DMS153 (cell line): ENCODE measurements around the gene NUDT7.

Source experiments
- DNase-seq: peaks from one replicate; lab custom pipeline; 2025; lab: John Stamatoyannopoulos, UW

Gene NUDT7

GRCh38 chr16:77722309-77723107 lies at the start of gene NUDT7:
NUDT7 (plus strand) TSS chr16:77722514; CDS start chr16:77722583, 69 bp downstream.
- DNase-seq = peak; percentile 93

- DNase-seq = no peak
Measured at GRCh38 chr16:77674888-77675287, 47.4 kb upstream of the NUDT7 start.

- DNase-seq = peak; percentile 58
Measured at GRCh38 chr16:77675464-77676324, 46.6 kb upstream of the NUDT7 start.

- DNase-seq = no peak
Measured at GRCh38 chr16:77677129-77677528, 45.2 kb upstream of the NUDT7 start.

- DNase-seq = no peak
Measured at GRCh38 chr16:77679391-77679790, 42.9 kb upstream of the NUDT7 start.

GRCh38 chr16:77679901-77680300 lies 42.4 kb upstream of the NUDT7 start:
- no peak for DNase-seq

GRCh38 chr16:77680496-77680895 lies 41.8 kb upstream of the NUDT7 start:
- DNase-seq = no peak

- no peak for DNase-seq
Measured at GRCh38 chr16:77682586-77682985, 39.7 kb upstream of the NUDT7 start.

- DNase-seq = no peak
Measured at GRCh38 chr16:77683397-77684180, 38.7 kb upstream of the NUDT7 start.

- no peak for DNase-seq
Measured at GRCh38 chr16:77684181-77684526, 38.2 kb upstream of the NUDT7 start.

- no peak for DNase-seq
Measured at GRCh38 chr16:77686385-77686784, 35.9 kb upstream of the NUDT7 start.

GRCh38 chr16:77689971-77690370 lies 32.3 kb upstream of the NUDT7 start:
- DNase-seq = no peak

GRCh38 chr16:77690416-77690815 lies 31.9 kb upstream of the NUDT7 start:
- DNase-seq = no peak

- no peak for DNase-seq
Measured at GRCh38 chr16:77692612-77693011, 29.7 kb upstream of the NUDT7 start.

GRCh38 chr16:77696149-77696548 lies 26.2 kb upstream of the NUDT7 start:
- DNase-seq = no peak

GRCh38 chr16:77700846-77701245 lies 21.5 kb upstream of the NUDT7 start:
- no peak for DNase-seq

GRCh38 chr16:77705351-77705750 lies 17.0 kb upstream of the NUDT7 start:
- no peak for DNase-seq

- no peak for DNase-seq
Measured at GRCh38 chr16:77711179-77711578, 11.1 kb upstream of the NUDT7 start.

- DNase-seq = no peak
Measured at GRCh38 chr16:77711775-77712174, 10.5 kb upstream of the NUDT7 start.

- no peak for DNase-seq
Measured at GRCh38 chr16:77715145-77715544, 7.2 kb upstream of the NUDT7 start.

GRCh38 chr16:77721752-77722308 lies 484 bp upstream of the NUDT7 start:
- DNase-seq = no peak

- no peak for DNase-seq
Measured at GRCh38 chr16:77723108-77723514, 797 bp downstream of the NUDT7 start.
